K562 (cell line): ENCODE results near the gene CDK5R2. TPM values are rescaled to one million over a fixed set of nuclear protein-coding genes. Genes with fewer than 3 reads are reported as not detected.

Source experiments
- ATAC-seq: fragments of 200-7000 bp; cut with Tn5 transposase; 3 replicates; pipeline ENCODE4 v1.9.1; 2020; ENCODE audit warnings: moderate library complexity
- BruUV-seq: library from RNA; stranded (reverse); fragments of 400-500 nt; replicated peaks from 2 replicates; lab custom pipeline; 2021; lab: Mats Ljungman, UMichigan
- CTCF ChIA-PET: fragments of 300-600 bp; formaldehyde crosslinking; extraction: SDS; loops from one replicate; lab custom pipeline; 2021; ENCODE audit warnings: low intra/inter-chr PET ratio; lab: Yijun Ruan, JAX
- POLR2A ChIA-PET: fragments of 300-600, 350-650 bp; sonication (Branson Sonifier 250); formaldehyde crosslinking; extraction: SDS; loops from one replicate; lab custom pipeline; 2021; ENCODE audit warnings: antibody characterized with exemption, inconsistent platforms; lab: Yijun Ruan, JAX
- DNase-seq, 4 experiments: peaks; one replicate each; pipeline versions ENCODE4 v3.0.0 to v3.0.0-alpha.2; 2011 to 2018; ENCODE audit warnings: low spot score in 3 of 4, mixed read lengths in 3 of 4; ENCODE audit errors: extremely low read depth in 1 of 4
- FAIRE-seq: peaks from 2 replicates; lab custom pipeline; 2011; peaks lifted over from hg19 to GRCh38; lab: Jason Lieb, UNC
- H2AFZ ChIP-seq: 2 replicates; pipeline ENCODE4 v1.6.0; 2011; ENCODE audit warnings: low read depth, low read length, control low read depth, inconsistent platforms
- H3K27ac ChIP-seq: fragments of 200-600 bp; 3 replicates; pipeline ENCODE4 v1.8.0; 2011; ENCODE audit warnings: low read depth, mild to moderate bottlenecking, control low read depth, inconsistent platforms, low read length, moderate library complexity, mixed read lengths; ENCODE audit errors: extremely low read depth
- H3K27me3 ChIP-seq, 2 experiments: fragments of 300-600 bp in 1 of 2; 2 replicates in 1 of 2; 3 replicates in 1 of 2; pipeline versions ENCODE4 v1.6.0 to v1.8.0; 2011; ENCODE audit warnings: inconsistent platforms in 2 of 2, low read length in 2 of 2, mild to moderate bottlenecking in 1 of 2, mixed read lengths in 1 of 2, moderate library complexity in 1 of 2; ENCODE audit not compliant: control insufficient read depth in 2 of 2, insufficient read depth in 2 of 2
- H3K36me3 ChIP-seq: fragments of 300-600 bp; 3 replicates; pipeline ENCODE4 v1.8.0; 2011; ENCODE audit warnings: mild to moderate bottlenecking, low read length, inconsistent platforms; ENCODE audit not compliant: control insufficient read depth, insufficient read depth
- H3K4me1 ChIP-seq, 2 experiments: fragments of 200-600 bp in 1 of 2; replicated peaks in 1 of 2; 2 replicates in 1 of 2; 3 replicates in 1 of 2; pipeline versions ENCODE4 v1.5.1 to v1.8.0; 2011; ENCODE audit warnings: inconsistent platforms in 2 of 2, low read length in 2 of 2, mild to moderate bottlenecking in 1 of 2, mixed read lengths in 1 of 2, moderate library complexity in 1 of 2; ENCODE audit not compliant: control insufficient read depth in 2 of 2, insufficient read depth in 2 of 2
- H3K4me2 ChIP-seq: 2 replicates; pipeline ENCODE4 v1.6.1; 2011; ENCODE audit warnings: low read length, control low read depth, inconsistent platforms, mixed read lengths; ENCODE audit not compliant: insufficient read depth
- H3K4me3 ChIP-seq: fragments of 200-600 bp; sonication (generic), shearing (Covaris generic); 2 replicates; pipeline ENCODE4 v1.5.1; 2016; ENCODE audit warnings: control low read depth, inconsistent platforms
- H3K79me2 ChIP-seq: fragments of 200-600 bp; 3 replicates; pipeline ENCODE4 v1.8.0; 2011; ENCODE audit warnings: low read length, inconsistent platforms; ENCODE audit not compliant: control insufficient read depth, insufficient read depth
- H3K9ac ChIP-seq, 2 experiments: 2 replicates each; pipeline versions ENCODE4 v1.6.0 to v1.6.1; 2011; ENCODE audit warnings: low read depth in 2 of 2, low read length in 2 of 2, control low read depth in 1 of 2, inconsistent platforms in 1 of 2, mild to moderate bottlenecking in 1 of 2, mixed read lengths in 1 of 2; ENCODE audit not compliant: insufficient read depth in 1 of 2
- H3K9me1 ChIP-seq: one replicate; pipeline ENCODE4 v1.6.0; 2011; ENCODE audit warnings: inconsistent platforms, mild to moderate bottlenecking, low read length, moderate library complexity; ENCODE audit not compliant: control insufficient read depth, insufficient read depth
- H3K9me3 ChIP-seq: replicated peaks from 2 replicates; pipeline ENCODE4 v1.5.1; 2011; ENCODE audit warnings: low read depth, low read length, inconsistent platforms; ENCODE audit not compliant: control insufficient read depth, insufficient read depth
- H4K20me1 ChIP-seq: replicated peaks from 2 replicates; pipeline ENCODE4 v1.6.1; 2011; ENCODE audit warnings: low read length, inconsistent platforms, mixed read lengths; ENCODE audit not compliant: control insufficient read depth, insufficient read depth
- ADNP ChIP-seq: fragments of 200-800 bp; sonication (Bioruptor generic); IDR thresholded peaks from 2 replicates; pipeline ENCODE4 v1.6.1; 2016; ENCODE audit warnings: missing genetic modification characterization, missing compliant biosample characterization
- ZNF124 ChIP-seq: sonication (generic); formaldehyde crosslinking; IDR thresholded peaks from 2 replicates; pipeline ENCODE4 v1.8.1; 2022; ENCODE audit warnings: missing genetic modification reagents
- WGBS: fragments of 100-300 bp; shearing (Covaris generic); methylation state at CpG from one replicate; pipeline ENCODE4 v1.1.6; 2016; ENCODE audit warnings: low coverage, mixed read lengths; ENCODE audit not compliant: insufficient coverage; ENCODE audit errors: missing lambda C conversion rate; 5-methylcytosine and 5-hydroxymethylcytosine counted together
- in situ Hi-C: fragments of 300-500 bp; cut with MboI; formaldehyde crosslinking; loops from 4 replicates; pipeline ENCODE4 v1.15.0; 2018; ENCODE audit warnings: inconsistent platforms, mixed read lengths
- intact Hi-C: fragments of 100-400 bp; cut with micrococcal nuclease; formaldehyde crosslinking; loops from 2 replicates; pipeline ENCODE4 v1.14.2; 2022
- polyA plus RNA-seq, 8 experiments: library from polyadenylated mRNA; depleted of rRNA in 4 of 8; stranded (reverse) in 5 of 8; unstranded in 3 of 8; fragments of >200 nt; fragmentation: Nextera tagmentation in 2 of 8; fragmentation: Illumina TruSeq in 1 of 8; extraction: Ambion mirVana in 2 of 8; extraction: Trizol in 1 of 8; gene quantifications; 2 replicates each; pipeline versions ENCODE4 v1.2.1 to v1.2.3, GENCODE V29; 2011 to 2014; ENCODE audit warnings: inconsistent platforms in 1 of 8, missing spikeins in 1 of 8
- total RNA-seq, 7 experiments: library from RNA; depleted of rRNA in 6 of 7; stranded (reverse); fragments of >200 nt in 6 of 7; fragmentation: Illumina TruSeq in 2 of 7; extraction: Trizol in 2 of 7; gene quantifications; 2 replicates each; pipeline versions ENCODE4 v1.2.1 to v1.2.3, GENCODE V29; 2011 to 2021; ENCODE audit warnings: low replicate concordance in 1 of 7
- TF ChIP-seq, protein P1 (sequence below): sonication (generic); formaldehyde crosslinking; IDR thresholded peaks from 2 replicates; pipeline ENCODE4 v1.8.0; 2023; ENCODE audit warnings: mild to moderate bottlenecking, missing genetic modification reagents
- TF ChIP-seq, protein P2 (sequence below): fragments of 450-650 bp; formaldehyde crosslinking; IDR thresholded peaks from 2 replicates; pipeline ENCODE4 v1.4.0; 2020; ENCODE audit warnings: mild to moderate bottlenecking, moderate library complexity
- TF ChIP-seq, protein P3 (sequence below): fragments of 150-350 bp; conservative IDR thresholded peaks from 2 replicates; pipeline ENCODE4 v1.6.1; 2014; ENCODE audit warnings: low read length

Gene CDK5R2
- total and polyA plus RNA-seq, 9 of the 15 experiments (the other 6 are each of a cell fraction or from before 2014, with no cell fraction given): 0.09 TPM; not detected in 8

DNA sequence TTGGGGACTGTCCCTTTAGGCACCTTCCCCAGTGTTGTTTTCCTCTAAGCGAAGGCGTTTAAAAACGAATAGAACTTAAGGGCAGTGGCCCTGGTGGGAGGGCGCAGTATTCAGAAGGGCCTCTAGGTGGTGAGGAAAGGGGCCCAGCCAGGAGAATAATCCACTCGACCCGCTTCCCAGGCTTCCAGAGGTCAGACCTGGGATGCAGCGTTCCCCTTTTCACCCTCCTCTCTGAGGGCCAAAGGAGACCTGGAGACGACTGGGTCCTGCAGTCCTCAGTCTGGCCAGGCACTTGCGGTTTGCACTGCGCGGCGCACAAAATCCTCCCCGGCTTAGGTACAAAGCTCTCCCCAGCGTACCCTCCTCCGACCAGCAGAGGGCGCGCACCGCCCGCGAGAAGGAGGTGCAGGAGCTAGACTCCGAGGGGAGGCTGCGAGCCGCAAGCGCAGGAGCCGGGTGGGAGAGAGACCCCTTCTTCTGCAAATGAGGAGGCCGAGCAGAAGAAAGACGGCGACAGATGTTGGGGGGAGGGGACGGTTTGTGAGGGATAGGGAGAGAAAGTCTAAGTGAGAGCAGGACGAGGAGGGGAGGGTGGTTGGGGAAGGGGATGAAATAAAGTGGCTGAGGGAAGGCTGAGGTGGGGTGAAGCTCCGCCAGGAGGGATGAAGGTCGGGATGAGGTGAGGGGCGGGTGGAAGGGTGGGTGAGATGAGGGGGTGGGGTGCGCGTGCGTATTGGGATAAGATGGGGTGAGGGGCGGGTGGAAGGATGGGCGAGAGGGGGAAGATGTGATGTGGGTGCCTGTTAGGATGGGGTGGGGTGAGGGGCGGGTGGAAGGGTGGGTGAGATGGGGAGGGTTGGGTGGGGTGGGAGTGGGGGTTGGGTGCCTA lies 20.6 kb downstream of the CDK5R2 start:
- Histone ChIP-seq H2AFZ (peak overlapping the region; percentile 81), H4K20me1 (no peaks in the 10 kb centered on the region), H3K27ac (no peak overlapping the region), H3K27me3 (peaks cover 0 to 16% of the 10 kb centered on the region in 2 experiments; a peak in 2 of 5 replicates), H3K4me1 (peaks cover 0 to 16% of the 10 kb centered on the region in 2 experiments; a peak in 3 of 5 replicates), H3K9ac (peak overlapping the region in 1 of 2 experiments; percentile 37; a peak in 1 of 4 replicates), H3K4me3 (no peak overlapping the region), H3K9me1 (no peaks in the 10 kb centered on the region), H3K9me3 (no peaks in the 10 kb centered on the region), H3K4me2 (peak overlapping the region; percentile 79), H3K79me2 (no peaks in the 10 kb centered on the region), H3K36me3 (no peaks in the 10 kb centered on the region)
- WGBS: 2% methylated on average over 16 of the region's 39 CpGs
- FAIRE-seq (peak; percentile 78), DNase-seq (peak; percentile 73 to 83 (median 75)), ATAC-seq (peak; percentile 100)
- no TSS peak for BruUV-seq
- in situ Hi-C loops (no loop called here), intact Hi-C loops (loop anchor here (5.0 kb wide), 1 partner anchor 103 kb away; no protein-coding TSS in a partner anchor)
- CTCF ChIA-PET: interaction anchor here (0.6 to 1.4 kb wide), 3 partner anchors 18 to 102 kb away, joined by 3 to 4 read pairs (median 4); no protein-coding TSS in a partner anchor
- POLR2A ChIA-PET: interaction anchor here (0.6 to 0.7 kb wide), 2 partner anchors 98 to 809 kb away, joined by 3 read pairs; no protein-coding TSS in a partner anchor
- TF ChIP-seq, protein P1, sequence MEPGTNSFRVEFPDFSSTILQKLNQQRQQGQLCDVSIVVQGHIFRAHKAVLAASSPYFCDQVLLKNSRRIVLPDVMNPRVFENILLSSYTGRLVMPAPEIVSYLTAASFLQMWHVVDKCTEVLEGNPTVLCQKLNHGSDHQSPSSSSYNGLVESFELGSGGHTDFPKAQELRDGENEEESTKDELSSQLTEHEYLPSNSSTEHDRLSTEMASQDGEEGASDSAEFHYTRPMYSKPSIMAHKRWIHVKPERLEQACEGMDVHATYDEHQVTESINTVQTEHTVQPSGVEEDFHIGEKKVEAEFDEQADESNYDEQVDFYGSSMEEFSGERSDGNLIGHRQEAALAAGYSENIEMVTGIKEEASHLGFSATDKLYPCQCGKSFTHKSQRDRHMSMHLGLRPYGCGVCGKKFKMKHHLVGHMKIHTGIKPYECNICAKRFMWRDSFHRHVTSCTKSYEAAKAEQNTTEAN: no peak
- TF ChIP-seq ADNP (tag) (no peak), ZNF124 (CRISPR knock-in tag) (no peak)
- TF ChIP-seq, protein P2, sequence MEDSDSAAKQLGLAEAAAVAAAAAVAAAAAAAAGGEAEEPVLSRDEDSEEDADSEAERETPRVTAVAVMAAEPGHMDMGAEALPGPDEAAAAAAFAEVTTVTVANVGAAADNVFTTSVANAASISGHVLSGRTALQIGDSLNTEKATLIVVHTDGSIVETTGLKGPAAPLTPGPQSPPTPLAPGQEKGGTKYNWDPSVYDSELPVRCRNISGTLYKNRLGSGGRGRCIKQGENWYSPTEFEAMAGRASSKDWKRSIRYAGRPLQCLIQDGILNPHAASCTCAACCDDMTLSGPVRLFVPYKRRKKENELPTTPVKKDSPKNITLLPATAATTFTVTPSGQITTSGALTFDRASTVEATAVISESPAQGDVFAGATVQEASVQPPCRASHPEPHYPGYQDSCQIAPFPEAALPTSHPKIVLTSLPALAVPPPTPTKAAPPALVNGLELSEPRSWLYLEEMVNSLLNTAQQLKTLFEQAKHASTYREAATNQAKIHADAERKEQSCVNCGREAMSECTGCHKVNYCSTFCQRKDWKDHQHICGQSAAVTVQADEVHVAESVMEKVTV (CRISPR knock-in tag): peak; percentile 40
- TF ChIP-seq, protein P3, sequence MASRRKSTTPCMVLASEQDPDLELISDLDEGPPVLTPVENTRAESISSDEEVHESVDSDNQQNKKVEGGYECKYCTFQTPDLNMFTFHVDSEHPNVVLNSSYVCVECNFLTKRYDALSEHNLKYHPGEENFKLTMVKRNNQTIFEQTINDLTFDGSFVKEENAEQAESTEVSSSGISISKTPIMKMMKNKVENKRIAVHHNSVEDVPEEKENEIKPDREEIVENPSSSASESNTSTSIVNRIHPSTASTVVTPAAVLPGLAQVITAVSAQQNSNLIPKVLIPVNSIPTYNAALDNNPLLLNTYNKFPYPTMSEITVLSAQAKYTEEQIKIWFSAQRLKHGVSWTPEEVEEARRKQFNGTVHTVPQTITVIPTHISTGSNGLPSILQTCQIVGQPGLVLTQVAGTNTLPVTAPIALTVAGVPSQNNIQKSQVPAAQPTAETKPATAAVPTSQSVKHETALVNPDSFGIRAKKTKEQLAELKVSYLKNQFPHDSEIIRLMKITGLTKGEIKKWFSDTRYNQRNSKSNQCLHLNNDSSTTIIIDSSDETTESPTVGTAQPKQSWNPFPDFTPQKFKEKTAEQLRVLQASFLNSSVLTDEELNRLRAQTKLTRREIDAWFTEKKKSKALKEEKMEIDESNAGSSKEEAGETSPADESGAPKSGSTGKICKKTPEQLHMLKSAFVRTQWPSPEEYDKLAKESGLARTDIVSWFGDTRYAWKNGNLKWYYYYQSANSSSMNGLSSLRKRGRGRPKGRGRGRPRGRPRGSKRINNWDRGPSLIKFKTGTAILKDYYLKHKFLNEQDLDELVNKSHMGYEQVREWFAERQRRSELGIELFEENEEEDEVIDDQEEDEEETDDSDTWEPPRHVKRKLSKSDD: no peak
